HEK293 (cell line): ENCODE results near the gene TMEM179.

Experiments used
- CTCF ChIA-PET: fragments of 350-600 bp; formaldehyde crosslinking; extraction: SDS; loops from one replicate; lab custom pipeline; 2021; ENCODE audit warnings: antibody characterized with exemption; lab: Yijun Ruan, JAX
- POLR2A ChIA-PET: fragments of 300-600 bp; formaldehyde crosslinking; extraction: SDS; loops from one replicate; lab custom pipeline; 2020; ENCODE audit warnings: antibody characterized with exemption, inconsistent platforms; lab: Yijun Ruan, JAX
- H3K27ac ChIP-seq: fragments of 200-500 bp; sonication (Bioruptor generic); 2 replicates; pipeline ENCODE4 v1.5.1; 2014; ENCODE audit warnings: low read depth, low read length, control low read depth, inconsistent platforms; ENCODE audit errors: extremely low read depth
- H3K36me3 ChIP-seq, 2 experiments: fragments of 200-500 bp in 1 of 2; sonication (Bioruptor generic) in 1 of 2; 1 replicate in 1 of 2; 2 replicates in 1 of 2; pipeline ENCODE4 v1.5.1; 2014 to 2017; ENCODE audit warnings: inconsistent platforms in 2 of 2, low read length in 2 of 2; ENCODE audit not compliant: control insufficient read depth in 2 of 2, insufficient read depth in 1 of 2
- H3K4me1 ChIP-seq: fragments of 200-500 bp; sonication (Bioruptor generic); 2 replicates; pipeline ENCODE4 v1.5.1; 2014; ENCODE audit warnings: mild to moderate bottlenecking, low read length, inconsistent platforms; ENCODE audit not compliant: control insufficient read depth, insufficient read depth
- H3K4me3 ChIP-seq: 2 replicates; pipeline ENCODE4 v1.5.1; 2011; ENCODE audit warnings: low read depth, mild to moderate bottlenecking, control low read depth, low read length, moderate library complexity
- H3K9me3 ChIP-seq: fragments of 200-500 bp; sonication (Bioruptor generic); 2 replicates; pipeline ENCODE4 v1.5.1; 2014; ENCODE audit warnings: low read depth, low read length, inconsistent platforms; ENCODE audit not compliant: control insufficient read depth, insufficient read depth
- ATF2 ChIP-seq: fragments of 450-650 bp; formaldehyde crosslinking; IDR thresholded peaks from 2 replicates; pipeline ENCODE4 v1.5.1; 2016; ENCODE audit warnings: missing biosample characterization, missing genetic modification characterization, low read depth
- CTCF ChIP-seq: fragments of 450-650 bp; formaldehyde crosslinking; IDR thresholded peaks from 2 replicates; pipeline ENCODE4 v1.5.1; 2016; ENCODE audit warnings: missing biosample characterization, missing genetic modification characterization
- GLI2 ChIP-seq: fragments of 450-650 bp; formaldehyde crosslinking; IDR thresholded peaks from 2 replicates; pipeline ENCODE4; 2017; ENCODE audit warnings: missing biosample characterization, missing genetic modification characterization, low read depth, borderline replicate concordance
- SP7 ChIP-seq: fragments of 450-650 bp; formaldehyde crosslinking; IDR thresholded peaks from 2 replicates; pipeline ENCODE4 v1.5.1; 2016; ENCODE audit warnings: missing biosample characterization, missing genetic modification characterization
- TCF7L2 ChIP-seq: IDR thresholded peaks from 2 replicates; pipeline ENCODE4 v1.6.1; 2011; ENCODE audit warnings: low read depth, mild to moderate bottlenecking, inconsistent platforms, low read length, moderate library complexity, borderline replicate concordance
- ZIC2 ChIP-seq: fragments of 450-650 bp; formaldehyde crosslinking; IDR thresholded peaks from 2 replicates; pipeline ENCODE4 v1.5.1; 2016; ENCODE audit warnings: missing biosample characterization, missing genetic modification characterization
- ZNF155 ChIP-seq: fragments of 450-650 bp; formaldehyde crosslinking; IDR thresholded peaks from 2 replicates; pipeline ENCODE4 v1.5.1; 2016; ENCODE audit warnings: missing biosample characterization, missing genetic modification characterization
- ZNF174 ChIP-seq: fragments of 450-650 bp; formaldehyde crosslinking; IDR thresholded peaks from 2 replicates; pipeline ENCODE4 v1.5.0; 2017; ENCODE audit warnings: missing biosample characterization, mild to moderate bottlenecking, missing genetic modification characterization
- ZNF19 ChIP-seq: fragments of 450-650 bp; formaldehyde crosslinking; IDR thresholded peaks from 2 replicates; pipeline ENCODE4; 2016; ENCODE audit warnings: missing biosample characterization, missing genetic modification characterization, low read depth
- ZNF280D ChIP-seq: fragments of 450-650 bp; formaldehyde crosslinking; IDR thresholded peaks from 2 replicates; pipeline ENCODE4 v1.5.1; 2016; ENCODE audit warnings: missing biosample characterization, missing genetic modification characterization
- ZNF341 ChIP-seq: fragments of 450-650 bp; formaldehyde crosslinking; IDR thresholded peaks from 2 replicates; pipeline ENCODE4; 2016; ENCODE audit warnings: low read depth, missing biosample characterization, missing genetic modification characterization
- ZNF354C ChIP-seq: fragments of 450-650 bp; formaldehyde crosslinking; IDR thresholded peaks from 2 replicates; pipeline ENCODE4 v1.5.1; 2016; ENCODE audit warnings: missing biosample characterization, missing genetic modification characterization, low read depth, borderline replicate concordance
- ZNF513 ChIP-seq: fragments of 450-650 bp; IDR thresholded peaks from 2 replicates; pipeline ENCODE4 v1.5.1; 2018; ENCODE audit warnings: missing biosample characterization, missing genetic modification characterization
- ZNF571 ChIP-seq: fragments of 450-650 bp; formaldehyde crosslinking; IDR thresholded peaks from 2 replicates; pipeline ENCODE4 v1.5.0; 2017; ENCODE audit warnings: missing biosample characterization, missing genetic modification characterization
- ZNF677 ChIP-seq: fragments of 450-650 bp; IDR thresholded peaks from 2 replicates; pipeline ENCODE4 v1.5.0; 2018; ENCODE audit warnings: missing biosample characterization, mild to moderate bottlenecking, missing genetic modification characterization, moderate library complexity
- ZSCAN30 ChIP-seq: fragments of 450-650 bp; IDR thresholded peaks from 2 replicates; pipeline ENCODE4 v1.5.1; 2018; ENCODE audit warnings: missing biosample characterization, mild to moderate bottlenecking, missing genetic modification characterization, moderate library complexity
- ZSCAN4 ChIP-seq: fragments of 450-650 bp; formaldehyde crosslinking; IDR thresholded peaks from 2 replicates; pipeline ENCODE4 v1.5.1; 2017; ENCODE audit warnings: missing biosample characterization, missing genetic modification characterization

The TMEM179 gene

GRCh38 chr14:104560586-104560945 lies 44.0 kb downstream of the TMEM179 start (continued):
- TF ChIP-seq ZNF280D (tag by site-specific recombination) (no peak), ZIC2 (tag by site-specific recombination) (no peak)

- Histone ChIP-seq H3K9me3 (no peaks in the 10 kb centered on the region), H3K4me3 (no peak overlapping the region), H3K36me3 (no peaks in the 10 kb centered on the region), H3K4me1 (no peaks in the 10 kb centered on the region), H3K27ac (no peak overlapping the region)
- POLR2A ChIA-PET: no interaction called here
- CTCF ChIA-PET: interaction anchor here (0.6 kb wide), 1 partner anchor 373 kb away, joined by 4 read pairs; no protein-coding TSS in a partner anchor
- TF ChIP-seq ZNF341 (tag by site-specific recombination) (peak; percentile 71), GLI2 (no peak), ZNF571 (tag by site-specific recombination) (no peak), ZSCAN4 (tag by site-specific recombination) (peak; percentile 49; the same call in 1 of the 2 replicates)
Measured at GRCh38 chr14:104559804-104560585, 44.6 kb downstream of the TMEM179 start.

- ChIA-PET POLR2A (no interaction called here), CTCF (interaction anchor here (0.5 kb wide), 1 partner anchor 10 kb away, joined by 3 read pairs; no protein-coding TSS in a partner anchor)
- TF ChIP-seq ATF2 (tag by site-specific recombination): no peak
- TF ChIP-seq ZNF513: no peak
- no peak for TF ChIP-seq ZNF155 (tag by site-specific recombination)
- TF ChIP-seq ZNF354C (tag by site-specific recombination): no peak
- no peak for TF ChIP-seq SP7 (tag by site-specific recombination)
- no peak for TF ChIP-seq ZNF677
- no peak for TF ChIP-seq ZNF174
- no peak for TF ChIP-seq TCF7L2
- TF ChIP-seq CTCF (tag by site-specific recombination): no peak
- no peak for TF ChIP-seq ZNF571 (tag by site-specific recombination)
- no peak for TF ChIP-seq ZSCAN30 (tag by site-specific recombination)
- TF ChIP-seq ZNF19 (tag by site-specific recombination): no peak
- no peaks in the 10 kb centered on the region for H3K36me3 ChIP-seq
- H3K27ac ChIP-seq: no peak overlapping the region
- H3K4me1 ChIP-seq: no peaks in the 10 kb centered on the region
- no peak overlapping the region for H3K4me3 ChIP-seq
- H3K9me3 ChIP-seq: no peaks in the 10 kb centered on the region
Measured at GRCh38 chr14:104559028-104559803, 45.4 kb downstream of the TMEM179 start.
